ENCODE measurements around the gene GNG7. TPM values are rescaled to one million over a fixed set of nuclear protein-coding genes. Genes with fewer than 3 reads are reported as not detected.

Gene GNG7
- total RNA-seq, 1 experiment from 2014 or later: 7.7 TPM

- Histone ChIP-seq H2AFZ (ENCODE audit: low read length) (no peak overlapping the region), H3K27me3 (ENCODE audit: insufficient read depth, low read length) (no peaks in the 10 kb centered on the region; the same call in 1 of the 2 replicates), H3K79me2 (ENCODE audit: insufficient read depth, low read length) (no peaks in the 10 kb centered on the region), H4K91ac (ENCODE audit: insufficient read length, low read depth, low read length) (no peak overlapping the region), H2BK20ac (ENCODE audit: low read depth, low read length, poor library complexity, severe bottlenecking) (no peak overlapping the region), H3K79me1 (ENCODE audit: insufficient read depth, low read depth, low read length, poor library complexity, severe bottlenecking) (no peaks in the 10 kb centered on the region), H3K14ac (ENCODE audit: insufficient read depth, low read length) (no peak overlapping the region), H4K8ac (replicated peaks; ENCODE audit: insufficient read length, low read depth, low read length) (no peak overlapping the region), H3T11ph (ENCODE audit: low read length) (no peak overlapping the region), H4K20me1 (ENCODE audit: control insufficient read depth, insufficient read depth, insufficient read length) (no peaks in the 10 kb centered on the region), H3K4me2 (ENCODE audit: insufficient read depth, insufficient read length, low read length) (no peak overlapping the region), H2AK5ac (ENCODE audit: insufficient read length, low read length) (no peak overlapping the region), H2BK12ac (ENCODE audit: insufficient read length, low read depth, low read length) (no peak overlapping the region), H2BK5ac (ENCODE audit: insufficient read length, low read length) (no peak overlapping the region), H2BK120ac (ENCODE audit: low read depth, low read length, poor library complexity, severe bottlenecking) (no peak overlapping the region), H3K18ac (ENCODE audit: insufficient read length, low read depth, low read length) (no peak overlapping the region), H3K9ac (ENCODE audit: extremely low read depth, insufficient read length, low read length) (no peak overlapping the region), H3K23ac (ENCODE audit: insufficient read length, low read depth, low read length) (no peak overlapping the region), H3K23me2 (ENCODE audit: insufficient read length, low read depth, low read length, poor library complexity, severe bottlenecking) (no peaks in the 10 kb centered on the region), H3K9me3 (ENCODE audit: control insufficient read depth, low read depth, low read length) (no peaks in the 10 kb centered on the region), H2BK15ac (ENCODE audit: low read depth, low read length) (no peak overlapping the region), H3K4me1 (ENCODE audit: insufficient read depth, low read length) (no peaks in the 10 kb centered on the region), H3K27ac (ENCODE audit: insufficient read length, low read depth, low read length) (no peak overlapping the region), H3K56ac (ENCODE audit: insufficient read length, low read depth, low read length) (no peak overlapping the region), H4K5ac (ENCODE audit: insufficient read length, low read depth, low read length) (no peak overlapping the region), H3K4ac (ENCODE audit: low read depth, low read length) (no peak overlapping the region)
- DNase-seq: no peak
- TF ChIP-seq, protein P1, sequence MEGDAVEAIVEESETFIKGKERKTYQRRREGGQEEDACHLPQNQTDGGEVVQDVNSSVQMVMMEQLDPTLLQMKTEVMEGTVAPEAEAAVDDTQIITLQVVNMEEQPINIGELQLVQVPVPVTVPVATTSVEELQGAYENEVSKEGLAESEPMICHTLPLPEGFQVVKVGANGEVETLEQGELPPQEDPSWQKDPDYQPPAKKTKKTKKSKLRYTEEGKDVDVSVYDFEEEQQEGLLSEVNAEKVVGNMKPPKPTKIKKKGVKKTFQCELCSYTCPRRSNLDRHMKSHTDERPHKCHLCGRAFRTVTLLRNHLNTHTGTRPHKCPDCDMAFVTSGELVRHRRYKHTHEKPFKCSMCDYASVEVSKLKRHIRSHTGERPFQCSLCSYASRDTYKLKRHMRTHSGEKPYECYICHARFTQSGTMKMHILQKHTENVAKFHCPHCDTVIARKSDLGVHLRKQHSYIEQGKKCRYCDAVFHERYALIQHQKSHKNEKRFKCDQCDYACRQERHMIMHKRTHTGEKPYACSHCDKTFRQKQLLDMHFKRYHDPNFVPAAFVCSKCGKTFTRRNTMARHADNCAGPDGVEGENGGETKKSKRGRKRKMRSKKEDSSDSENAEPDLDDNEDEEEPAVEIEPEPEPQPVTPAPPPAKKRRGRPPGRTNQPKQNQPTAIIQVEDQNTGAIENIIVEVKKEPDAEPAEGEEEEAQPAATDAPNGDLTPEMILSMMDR (conservative IDR thresholded peaks at IDR 0.05): no peak
- Mint-ChIP-seq H3K4me3 (no peak overlapping the region), H3K36me3 (ENCODE audit: insufficient read depth in 1 of 3, low read depth in 3 of 3) (no peaks in the 10 kb centered on the region), H3K27ac (no peak overlapping the region), H3K4me1 (no peaks in the 10 kb centered on the region), H3K27me3 (ENCODE audit: low read depth) (peaks cover 48% of the 10 kb centered on the region), H3K9me3 (no peaks in the 10 kb centered on the region)
- WGBS (ENCODE audit: extremely low coverage, insufficient read length, low lambda C conversion rate): no CpG with 5 or more reads among the region's 7 CpGs
Measured at GRCh38 chr19:2747349-2747748, 44.9 kb upstream of the GNG7 start.
